PC-9 (cell line): ENCODE data around the gene MITF. TPM values are rescaled to one million over a fixed set of nuclear protein-coding genes. Genes with fewer than 3 reads are reported as not detected.

ENCODE experiments used
- BruUV-seq: library from RNA; stranded (reverse); fragments of 400-500 nt; replicated peaks from 2 replicates; lab custom pipeline; 2021; lab: Mats Ljungman, UMichigan
- CTCF ChIA-PET: fragments of 300-600 bp; sonication (Branson Sonifier 250); formaldehyde crosslinking; loops from one replicate; lab custom pipeline; 2022; ENCODE audit warnings: antibody characterized with exemption; lab: Charles Lee
- POLR2A ChIA-PET: fragments of 300-600 bp; sonication (Branson Sonifier 250); formaldehyde crosslinking; loops from one replicate; lab custom pipeline; 2022; ENCODE audit warnings: antibody characterized with exemption; ENCODE audit not compliant: unreplicated experiment; lab: Charles Lee
- DNase-seq, 2 experiments: peaks; one replicate each; pipeline versions ENCODE4 v3.0.0 to v3.0.0-alpha.2; 2015 to 2022; ENCODE audit warnings: mixed read lengths in 1 of 2
- H2AFZ ChIP-seq: fragments of 200-600 bp; sonication (generic); 2 replicates; pipeline ENCODE4 v1.8.1; 2017; ENCODE audit warnings: antibody characterized with exemption
- H3F3A ChIP-seq: fragments of 200-600 bp; sonication (generic); 2 replicates; pipeline ENCODE4 v1.8.1; 2017; ENCODE audit warnings: antibody characterized with exemption, mild to moderate bottlenecking, low read depth; ENCODE audit not compliant: insufficient read depth
- H3K27ac ChIP-seq: fragments of 200-600 bp; sonication (generic); 2 replicates; pipeline ENCODE4 v1.6.1; 2016; ENCODE audit warnings: mixed run types
- H3K27me3 ChIP-seq: fragments of 200-600 bp; sonication (generic); 2 replicates; pipeline ENCODE4 v1.6.1; 2016; ENCODE audit warnings: low read depth, mixed run types; ENCODE audit not compliant: insufficient read depth
- H3K36me3 ChIP-seq: fragments of 200-600 bp; sonication (generic); 2 replicates; pipeline ENCODE4 v1.6.1; 2016; ENCODE audit warnings: low read depth, mixed run types
- H3K4me1 ChIP-seq: fragments of 200-600 bp; sonication (generic); replicated peaks from 2 replicates; pipeline ENCODE4 v1.6.1; 2016; ENCODE audit warnings: mixed run types; ENCODE audit not compliant: insufficient read depth
- H3K4me2 ChIP-seq: fragments of 200-600 bp; sonication (generic); 2 replicates; pipeline ENCODE4 v1.6.1; 2017; ENCODE audit warnings: mixed run types
- H3K4me3 ChIP-seq: fragments of 200-600 bp; sonication (generic); 2 replicates; pipeline ENCODE4 v1.6.1; 2016; ENCODE audit warnings: mixed run types
- H3K79me2 ChIP-seq: fragments of 200-600 bp; sonication (generic); 2 replicates; pipeline ENCODE4 v1.6.1; 2017; ENCODE audit warnings: low read depth, mixed run types
- H3K9me2 ChIP-seq: fragments of 200-600 bp; sonication (generic); 2 replicates; pipeline ENCODE4 v1.8.1; 2017; ENCODE audit warnings: mild to moderate bottlenecking; ENCODE audit not compliant: insufficient read depth
- H3K9me3 ChIP-seq: fragments of 200-600 bp; sonication (generic); 2 replicates; pipeline ENCODE4 v1.8.1; 2016; ENCODE audit warnings: low read depth; ENCODE audit not compliant: insufficient read depth
- H4K20me1 ChIP-seq: fragments of 200-600 bp; sonication (generic); 2 replicates; pipeline ENCODE4 v1.8.1; 2017; ENCODE audit not compliant: insufficient read depth
- EZH2 ChIP-seq: fragments of 200-600 bp; sonication (generic); IDR thresholded peaks from 2 replicates; pipeline ENCODE4 v1.8.0; 2017; ENCODE audit warnings: antibody characterized with exemption, low read depth
- intact Hi-C: fragments of 100-400 bp; cut with micrococcal nuclease; formaldehyde crosslinking; loops from one replicate; pipeline ENCODE4 v1.10.0; 2022; ENCODE audit not compliant: unreplicated experiment
- total RNA-seq: library from RNA; stranded (reverse); gene quantifications from 2 replicates; pipeline ENCODE4 v1.2.3, GENCODE V29; 2021
- TF ChIP-seq, protein P1 (sequence below): fragments of 200-600 bp; sonication (generic); conservative IDR thresholded peaks from 2 replicates; pipeline ENCODE4 v1.6.1; 2017; ENCODE audit warnings: mixed run types, antibody characterized with exemption, mild to moderate bottlenecking, moderate library complexity

Gene MITF
- total RNA-seq, 1 experiment from 2014 or later, result 15.5 TPM

DNA sequence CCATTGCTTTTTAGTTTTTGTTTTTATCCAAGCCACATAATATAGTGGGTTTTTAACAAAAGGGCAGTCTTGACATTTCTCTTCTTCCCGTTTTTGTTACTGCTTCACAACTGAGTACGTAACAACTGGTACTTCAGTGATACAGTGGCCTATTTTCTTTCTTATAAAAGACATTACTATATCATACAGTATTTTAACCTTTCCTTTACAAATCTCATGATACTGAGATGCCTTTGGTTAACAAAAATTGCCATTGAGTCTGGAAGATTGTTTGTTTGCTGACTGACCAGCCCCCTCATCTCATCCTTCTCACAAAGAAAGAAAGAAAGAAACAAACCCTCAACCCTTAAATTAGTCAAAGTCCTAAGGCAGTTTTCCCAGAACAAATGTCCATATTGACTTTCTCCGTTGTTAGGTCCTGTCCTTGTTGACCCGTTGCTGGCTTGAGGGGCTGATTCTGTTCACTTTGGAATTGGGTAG is 183.3 kb downstream of the MITF start:
- H3K4me3 ChIP-seq, result no peak overlapping the region
- no peaks in the 10 kb centered on the region for H3K27me3 ChIP-seq
- no peak for DNase-seq
- no peak overlapping the region for H3K4me2 ChIP-seq
- H3K9me3 ChIP-seq, result no peaks in the 10 kb centered on the region
- no peak overlapping the region for H3K27ac ChIP-seq
- POLR2A ChIA-PET, result no interaction called here
- H3K4me1 ChIP-seq, result no peaks in the 10 kb centered on the region
- TF ChIP-seq, protein P1, sequence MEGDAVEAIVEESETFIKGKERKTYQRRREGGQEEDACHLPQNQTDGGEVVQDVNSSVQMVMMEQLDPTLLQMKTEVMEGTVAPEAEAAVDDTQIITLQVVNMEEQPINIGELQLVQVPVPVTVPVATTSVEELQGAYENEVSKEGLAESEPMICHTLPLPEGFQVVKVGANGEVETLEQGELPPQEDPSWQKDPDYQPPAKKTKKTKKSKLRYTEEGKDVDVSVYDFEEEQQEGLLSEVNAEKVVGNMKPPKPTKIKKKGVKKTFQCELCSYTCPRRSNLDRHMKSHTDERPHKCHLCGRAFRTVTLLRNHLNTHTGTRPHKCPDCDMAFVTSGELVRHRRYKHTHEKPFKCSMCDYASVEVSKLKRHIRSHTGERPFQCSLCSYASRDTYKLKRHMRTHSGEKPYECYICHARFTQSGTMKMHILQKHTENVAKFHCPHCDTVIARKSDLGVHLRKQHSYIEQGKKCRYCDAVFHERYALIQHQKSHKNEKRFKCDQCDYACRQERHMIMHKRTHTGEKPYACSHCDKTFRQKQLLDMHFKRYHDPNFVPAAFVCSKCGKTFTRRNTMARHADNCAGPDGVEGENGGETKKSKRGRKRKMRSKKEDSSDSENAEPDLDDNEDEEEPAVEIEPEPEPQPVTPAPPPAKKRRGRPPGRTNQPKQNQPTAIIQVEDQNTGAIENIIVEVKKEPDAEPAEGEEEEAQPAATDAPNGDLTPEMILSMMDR, result no peak
- no peak for TF ChIP-seq EZH2
- no peak overlapping the region for H2AFZ ChIP-seq
- H4K20me1 ChIP-seq, result no peaks in the 10 kb centered on the region
- no peaks in the 10 kb centered on the region for H3K79me2 ChIP-seq
- H3F3A ChIP-seq, result no peaks in the 10 kb centered on the region
- H3K9me2 ChIP-seq, result no peaks in the 10 kb centered on the region
- BruUV-seq, result no TSS peak
- CTCF ChIA-PET, result no interaction called here
- intact Hi-C loops, result no loop called here
- H3K36me3 ChIP-seq, result no peaks in the 10 kb centered on the region

DNA sequence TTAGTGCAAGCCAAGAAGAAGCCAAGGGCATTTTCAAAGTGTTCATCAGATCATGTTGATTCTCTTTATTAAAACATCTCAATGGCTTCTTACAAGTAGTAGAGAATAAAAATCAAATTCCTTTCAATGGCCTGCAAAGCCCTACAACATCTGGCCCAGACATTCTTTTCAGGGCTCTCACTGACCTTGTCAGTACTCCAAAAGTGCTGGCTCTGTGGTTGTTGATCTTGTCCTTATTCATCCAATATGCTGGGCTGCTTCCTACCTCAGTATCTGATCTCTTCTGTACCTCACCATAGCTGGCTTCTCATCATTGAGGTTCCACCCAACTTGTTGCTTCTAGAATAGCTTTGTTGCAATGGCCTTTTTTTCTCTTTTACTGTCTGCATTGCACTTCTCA is 186.2 kb downstream of the MITF start:
- Histone ChIP-seq H3K36me3 (no peaks in the 10 kb centered on the region), H3K9me3 (no peaks in the 10 kb centered on the region), H3K4me1 (no peaks in the 10 kb centered on the region), H4K20me1 (no peaks in the 10 kb centered on the region), H3K27ac (no peak overlapping the region), H3K9me2 (no peaks in the 10 kb centered on the region), H3F3A (no peaks in the 10 kb centered on the region), H3K79me2 (no peaks in the 10 kb centered on the region), H3K27me3 (no peaks in the 10 kb centered on the region), H3K4me2 (no peak overlapping the region), H2AFZ (no peak overlapping the region), H3K4me3 (no peak overlapping the region)
- TF ChIP-seq, protein P1, result no peak
- TF ChIP-seq EZH2, result no peak
- intact Hi-C loops, result no loop called here
- no TSS peak for BruUV-seq
- ChIA-PET CTCF (no interaction called here), POLR2A (no interaction called here)
- DNase-seq, result no peak

DNA sequence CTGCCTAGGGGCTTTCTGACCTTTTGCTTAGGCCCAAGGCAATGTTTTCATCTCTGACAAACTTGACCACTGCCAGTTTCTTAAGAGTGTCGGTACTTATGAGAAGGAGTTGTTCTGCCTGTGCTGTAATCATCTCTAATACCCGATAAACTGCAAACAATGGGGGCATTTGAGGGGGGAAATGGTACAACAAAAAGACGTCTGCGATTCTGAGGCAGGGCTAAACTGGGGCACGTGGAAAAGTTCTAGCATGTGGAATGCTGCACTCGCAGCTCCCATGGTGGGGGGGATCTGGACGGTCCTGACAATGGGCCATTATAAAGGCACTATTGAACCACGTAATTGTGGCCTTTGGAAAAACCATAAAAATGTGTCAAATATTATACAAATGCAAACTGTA is 187.1 kb downstream of the MITF start:
- no peak overlapping the region for H3K4me3 ChIP-seq
- no peaks in the 10 kb centered on the region for H3F3A ChIP-seq
- no peak for DNase-seq
- POLR2A ChIA-PET, result no interaction called here
- no peaks in the 10 kb centered on the region for H3K9me3 ChIP-seq
- no peaks in the 10 kb centered on the region for H3K79me2 ChIP-seq
- H3K36me3 ChIP-seq, result no peaks in the 10 kb centered on the region
- no TSS peak for BruUV-seq
- intact Hi-C loops, result no loop called here
- CTCF ChIA-PET, result no interaction called here
- H4K20me1 ChIP-seq, result no peaks in the 10 kb centered on the region
- H3K27me3 ChIP-seq, result no peaks in the 10 kb centered on the region
- no peaks in the 10 kb centered on the region for H3K4me1 ChIP-seq
- TF ChIP-seq EZH2, result no peak
- TF ChIP-seq, protein P1, result no peak
- H3K9me2 ChIP-seq, result no peaks in the 10 kb centered on the region
- H2AFZ ChIP-seq, result no peak overlapping the region
- no peak overlapping the region for H3K27ac ChIP-seq
- no peak overlapping the region for H3K4me2 ChIP-seq
